Subcutaneous adipose tissue (tissue), 4 donors: ENCODE data around the gene SLC12A7. TPM values are rescaled to one million over a fixed set of nuclear protein-coding genes. Genes with fewer than 3 reads are reported as not detected.

Experiments
- total RNA-seq, 4 donors: library from RNA; depleted of rRNA; stranded (reverse); fragments of >200 nt; gene quantifications; one replicate each; pipeline ENCODE4 v1.1.0, GENCODE V29; 2016
- TF ChIP-seq, protein P1 (sequence below): fragments of 450-650 bp; IDR thresholded peaks from one replicate; pipeline ENCODE4 v1.5.1; 2016; ENCODE audit warnings: low read depth, mild to moderate bottlenecking, control low read depth, antibody characterized with exemption, moderate library complexity

The SLC12A7 gene
- total RNA-seq, 4 donors from 2014 or later = 12.9 to 34.3 (median 20.7) TPM

DNA sequence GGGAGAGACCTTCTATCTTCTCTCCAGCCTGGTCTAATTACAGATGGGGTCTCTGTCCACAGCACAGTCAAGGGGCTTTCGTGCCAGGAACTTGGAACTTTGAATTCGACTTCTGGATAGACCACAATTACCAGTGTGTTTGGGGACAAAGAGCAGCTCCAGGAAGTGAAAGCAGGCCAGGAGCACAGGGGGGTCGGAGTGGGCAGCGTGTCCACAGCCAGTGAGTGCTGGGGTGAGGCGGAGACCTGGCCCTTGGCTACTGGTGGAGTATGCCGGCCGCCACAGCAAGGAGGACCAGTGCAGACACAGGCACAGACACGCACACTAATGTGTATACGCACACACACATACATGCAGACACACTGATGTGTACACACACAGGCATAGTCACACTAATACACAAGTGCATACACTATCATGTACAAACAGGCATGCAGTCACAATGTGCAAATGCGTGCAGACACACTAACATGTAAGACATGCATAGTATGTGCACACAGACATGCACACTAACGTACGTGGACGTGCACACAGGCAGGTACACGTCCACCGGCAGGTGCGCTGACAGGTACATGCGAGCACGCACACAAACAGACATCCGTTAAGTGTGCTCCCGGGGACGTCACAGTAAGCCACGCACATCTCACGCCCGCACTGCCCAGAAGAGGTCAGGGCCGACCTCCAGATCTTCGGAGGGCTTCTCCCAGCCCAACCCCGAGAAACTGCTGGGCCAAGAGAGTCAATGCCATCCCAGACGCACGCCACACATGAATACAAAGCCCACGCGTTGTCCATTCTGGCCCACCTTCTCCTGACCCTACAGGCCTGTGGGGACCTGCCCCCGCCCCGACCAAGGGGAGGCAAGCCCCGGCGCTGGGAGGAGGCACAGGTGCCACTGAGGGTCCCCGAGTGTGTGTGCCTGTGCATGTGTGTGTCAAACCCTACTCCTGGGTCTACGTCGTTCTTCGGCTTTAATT, 56.8 kb downstream of the SLC12A7 start:
- TF ChIP-seq, protein P1, sequence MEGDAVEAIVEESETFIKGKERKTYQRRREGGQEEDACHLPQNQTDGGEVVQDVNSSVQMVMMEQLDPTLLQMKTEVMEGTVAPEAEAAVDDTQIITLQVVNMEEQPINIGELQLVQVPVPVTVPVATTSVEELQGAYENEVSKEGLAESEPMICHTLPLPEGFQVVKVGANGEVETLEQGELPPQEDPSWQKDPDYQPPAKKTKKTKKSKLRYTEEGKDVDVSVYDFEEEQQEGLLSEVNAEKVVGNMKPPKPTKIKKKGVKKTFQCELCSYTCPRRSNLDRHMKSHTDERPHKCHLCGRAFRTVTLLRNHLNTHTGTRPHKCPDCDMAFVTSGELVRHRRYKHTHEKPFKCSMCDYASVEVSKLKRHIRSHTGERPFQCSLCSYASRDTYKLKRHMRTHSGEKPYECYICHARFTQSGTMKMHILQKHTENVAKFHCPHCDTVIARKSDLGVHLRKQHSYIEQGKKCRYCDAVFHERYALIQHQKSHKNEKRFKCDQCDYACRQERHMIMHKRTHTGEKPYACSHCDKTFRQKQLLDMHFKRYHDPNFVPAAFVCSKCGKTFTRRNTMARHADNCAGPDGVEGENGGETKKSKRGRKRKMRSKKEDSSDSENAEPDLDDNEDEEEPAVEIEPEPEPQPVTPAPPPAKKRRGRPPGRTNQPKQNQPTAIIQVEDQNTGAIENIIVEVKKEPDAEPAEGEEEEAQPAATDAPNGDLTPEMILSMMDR = no peak

DNA sequence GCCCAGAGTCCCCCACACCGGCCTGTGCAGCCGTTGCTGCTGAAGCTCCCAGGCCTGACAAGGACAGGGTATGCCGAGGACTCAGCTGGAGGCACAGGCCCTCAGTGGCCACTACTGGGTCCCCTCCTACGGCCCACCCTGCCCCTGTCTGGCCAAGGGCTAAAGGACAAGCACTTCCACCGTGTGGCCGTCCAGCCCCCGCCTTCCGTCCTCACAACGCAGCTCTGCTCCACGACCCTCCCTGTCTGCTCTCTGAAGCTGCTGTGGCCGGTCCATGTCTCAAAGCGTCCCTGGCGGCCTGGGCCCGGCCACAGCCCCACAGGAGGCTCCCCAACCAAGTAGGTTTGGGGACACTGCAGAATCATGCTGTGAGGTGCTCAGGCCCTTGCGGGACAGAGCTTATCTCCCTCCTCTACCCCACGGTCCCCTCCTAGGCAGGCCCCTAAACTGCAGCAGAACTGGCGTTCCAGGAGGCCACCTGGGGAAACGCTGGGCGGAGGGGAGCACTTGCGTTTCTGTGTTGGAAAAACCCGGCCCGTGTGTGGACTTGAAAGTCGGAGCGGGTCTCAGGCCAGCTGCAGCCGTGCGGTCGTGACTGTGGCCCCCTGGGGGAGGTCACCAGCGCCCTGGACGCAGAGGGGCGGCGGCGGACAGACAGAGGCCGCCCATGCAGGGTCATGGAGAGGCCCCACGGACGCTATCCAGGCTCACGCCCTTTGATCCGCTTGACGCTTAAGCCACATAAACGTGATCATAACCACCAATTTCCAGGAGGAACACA, 57.7 kb downstream of the SLC12A7 start:
- TF ChIP-seq, protein P1 = no peak

DNA sequence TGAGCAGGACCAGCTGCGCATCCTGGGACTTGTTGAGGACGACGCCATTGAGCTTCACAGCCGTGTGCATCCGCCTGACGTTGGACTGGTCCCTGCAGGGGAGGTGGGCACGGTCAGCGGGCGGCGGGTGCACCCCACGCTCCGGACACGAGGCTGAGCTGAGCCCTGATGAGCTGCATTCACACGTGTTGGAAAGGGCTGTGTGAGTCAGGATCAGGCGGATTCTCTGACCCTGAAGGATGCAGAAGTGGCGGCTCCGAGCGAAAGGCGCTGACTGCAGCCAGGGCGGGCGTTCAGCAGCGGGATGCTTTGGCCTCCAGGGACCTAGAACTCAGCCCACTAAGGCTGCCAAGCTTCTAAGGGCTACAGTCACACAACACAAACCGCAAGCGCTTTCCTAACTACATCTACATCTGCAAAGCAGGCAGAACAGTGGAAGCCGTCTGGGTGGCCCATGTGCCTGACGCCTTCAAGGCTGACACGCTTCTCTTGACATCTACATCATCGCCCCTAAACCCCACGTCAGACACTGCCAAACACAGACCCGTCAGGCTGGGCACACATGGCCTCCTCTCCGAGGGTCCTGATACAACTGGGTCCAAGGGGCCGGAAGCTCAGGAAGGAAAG, 58.4 kb downstream of the SLC12A7 start:
- TF ChIP-seq, protein P1 = no peak

DNA sequence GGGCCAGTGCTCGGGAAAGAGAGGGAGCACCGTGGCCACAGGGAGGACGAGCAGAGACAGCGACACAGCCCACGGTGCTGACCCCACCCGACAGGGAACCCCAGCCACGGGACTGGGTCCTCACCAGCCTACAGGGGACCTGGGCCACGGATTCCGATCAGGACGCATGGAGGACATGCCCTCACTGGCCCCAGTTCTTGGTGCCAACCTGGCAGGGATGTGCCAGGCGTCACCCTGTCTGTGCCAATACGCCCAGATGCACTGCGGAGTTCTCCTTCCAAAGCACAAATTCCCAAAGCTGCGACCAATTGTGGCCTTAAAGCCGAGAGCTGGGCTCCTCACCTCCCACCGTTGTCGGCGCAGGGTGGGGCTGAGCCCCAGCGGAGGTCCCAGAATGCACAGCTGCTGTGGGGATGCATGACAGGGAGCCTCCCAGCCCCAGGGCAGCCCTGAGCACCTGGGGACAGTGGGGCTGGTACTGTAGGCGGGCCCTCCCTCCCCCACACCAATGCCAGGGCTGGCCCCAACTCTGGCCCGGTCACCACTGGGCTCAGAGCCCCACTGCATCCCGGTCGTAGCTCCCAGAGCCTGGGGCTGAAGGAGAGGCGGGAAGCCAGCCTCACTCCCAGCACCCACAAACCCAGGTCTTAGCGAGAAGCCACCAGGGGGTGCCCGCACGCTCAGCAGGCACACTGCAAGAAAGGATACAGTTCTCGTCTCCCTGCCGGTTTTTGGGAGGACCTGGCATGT, 59.0 kb downstream of the SLC12A7 start:
- TF ChIP-seq, protein P1 = no peak

DNA sequence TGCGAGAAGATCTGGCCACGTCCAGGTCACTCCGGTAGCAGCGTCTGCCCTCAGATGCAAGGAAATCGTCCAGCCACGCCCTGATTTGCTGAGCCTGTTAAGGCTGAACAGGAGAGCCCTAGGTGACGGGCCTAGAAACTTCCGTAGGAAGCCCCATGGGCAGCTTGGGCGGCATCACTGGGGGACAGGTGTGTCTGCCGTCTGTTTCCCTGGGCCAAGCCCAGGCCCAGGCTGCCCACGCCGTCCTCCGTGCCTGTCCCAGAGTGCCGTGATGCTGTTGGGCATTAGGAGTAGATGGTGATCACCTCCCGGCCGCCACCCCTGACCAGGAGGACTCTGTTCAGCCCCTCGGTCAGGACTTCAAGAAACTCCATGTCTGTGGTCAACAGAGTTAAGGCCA, 59.8 kb downstream of the SLC12A7 start:
- TF ChIP-seq, protein P1 = no peak

DNA sequence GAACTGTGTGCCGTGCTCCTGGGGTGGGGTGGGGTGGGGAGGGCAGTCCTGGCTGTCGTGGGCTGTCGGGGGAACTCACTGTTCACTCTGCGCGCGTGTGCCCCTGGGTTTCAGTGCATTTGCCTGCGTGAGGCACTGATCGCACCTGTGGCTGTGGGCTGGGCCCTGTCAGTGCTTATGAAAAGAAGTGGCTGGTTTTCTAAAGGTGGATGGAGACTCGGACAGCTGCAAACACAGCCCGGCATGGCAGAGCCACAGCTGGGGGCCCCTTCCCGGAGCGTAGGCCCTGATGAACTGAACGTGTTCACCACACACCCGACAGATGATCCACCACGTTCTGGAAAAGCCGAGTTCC, 60.5 kb downstream of the SLC12A7 start:
- TF ChIP-seq, protein P1 = no peak
